ENCODE data around the gene RACGAP1.

Gene RACGAP1

DNA sequence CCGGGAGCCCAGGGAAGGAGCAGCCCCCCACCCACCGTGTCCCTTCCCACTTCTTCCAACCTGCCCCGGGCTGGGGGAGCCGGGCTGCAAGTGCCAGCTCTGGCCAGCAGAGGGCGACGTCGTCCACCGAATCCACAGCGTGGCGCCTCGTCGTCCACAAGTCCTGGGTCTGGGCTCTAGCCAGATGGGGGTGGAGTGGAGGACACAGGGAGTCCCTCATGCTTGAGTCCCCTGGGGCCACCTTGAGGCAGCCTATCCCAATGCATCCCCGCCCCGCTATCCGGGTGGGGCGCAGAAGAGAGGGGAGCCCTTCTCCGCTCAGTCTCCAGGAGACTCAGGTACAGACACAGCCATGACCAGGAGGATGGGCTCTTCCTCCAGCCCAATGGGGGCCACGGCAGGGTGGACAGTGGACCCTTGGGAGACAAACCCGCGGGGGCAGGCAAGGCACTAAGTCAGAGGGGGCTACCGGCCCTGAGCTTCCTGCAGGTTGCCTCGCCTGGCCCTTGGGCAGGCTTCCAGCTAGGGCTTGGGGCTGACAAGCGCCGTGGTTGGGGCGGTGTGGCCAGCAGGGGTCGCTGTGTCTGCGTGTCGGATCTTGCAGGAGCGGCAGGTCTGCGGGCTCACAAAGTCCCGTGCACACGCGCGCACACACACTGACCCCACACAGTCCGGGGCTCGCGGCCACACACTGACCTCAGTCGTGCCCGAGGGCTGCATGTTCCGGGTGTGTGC lies 58.1 kb downstream of the RACGAP1 start:
- peak; percentile 78 for DNase-seq

GRCh38 chr12:49966511-49967041 lies 58.7 kb downstream of the RACGAP1 start:
- DNase-seq, result no peak

GRCh38 chr12:49965836-49966235 lies 59.5 kb downstream of the RACGAP1 start:
- DNase-seq, result no peak

GRCh38 chr12:49964849-49965624 lies 60.3 kb downstream of the RACGAP1 start:
- no peak for DNase-seq

DNA sequence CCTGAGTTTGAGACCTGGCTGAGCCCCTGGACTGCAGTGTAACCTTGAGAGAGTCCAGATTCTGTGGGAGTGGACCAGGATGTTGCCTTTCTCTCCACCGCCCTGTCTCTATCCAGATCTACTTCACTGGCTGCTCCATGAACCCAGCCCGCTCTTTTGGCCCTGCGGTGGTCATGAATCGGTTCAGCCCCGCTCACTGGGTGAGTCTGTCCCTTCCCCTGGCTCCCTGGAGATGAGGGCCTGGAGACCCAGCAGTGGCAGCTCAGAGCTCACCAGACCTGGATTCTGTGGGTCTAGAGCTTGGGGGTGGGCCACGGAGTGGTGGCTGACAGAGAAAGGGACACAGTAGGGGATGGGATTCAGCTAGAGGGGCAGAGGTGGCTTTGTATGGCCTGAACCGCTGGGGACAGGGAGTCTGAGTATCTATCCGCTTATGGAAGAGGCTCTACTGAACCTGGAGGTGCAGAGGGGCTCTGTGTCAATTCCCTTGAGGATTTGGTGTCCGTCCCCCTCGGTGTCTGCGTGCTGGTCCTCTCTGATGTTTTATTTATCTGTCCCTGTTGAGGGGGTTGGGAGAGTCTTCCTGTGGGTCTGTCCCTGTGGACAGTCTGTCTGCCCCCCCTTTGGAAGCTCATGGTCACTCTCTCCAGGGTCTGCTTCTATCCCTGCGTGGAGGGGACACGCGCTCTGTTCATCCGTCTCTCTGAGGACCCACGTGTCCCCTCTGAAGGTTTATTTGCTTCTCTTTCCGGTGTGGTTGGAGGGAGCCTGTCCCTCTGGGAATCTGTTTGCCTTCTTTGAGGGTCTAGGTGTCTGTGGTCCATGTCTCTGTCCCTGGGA lies 61.1 kb downstream of the RACGAP1 start:
- no peak for DNase-seq

DNA sequence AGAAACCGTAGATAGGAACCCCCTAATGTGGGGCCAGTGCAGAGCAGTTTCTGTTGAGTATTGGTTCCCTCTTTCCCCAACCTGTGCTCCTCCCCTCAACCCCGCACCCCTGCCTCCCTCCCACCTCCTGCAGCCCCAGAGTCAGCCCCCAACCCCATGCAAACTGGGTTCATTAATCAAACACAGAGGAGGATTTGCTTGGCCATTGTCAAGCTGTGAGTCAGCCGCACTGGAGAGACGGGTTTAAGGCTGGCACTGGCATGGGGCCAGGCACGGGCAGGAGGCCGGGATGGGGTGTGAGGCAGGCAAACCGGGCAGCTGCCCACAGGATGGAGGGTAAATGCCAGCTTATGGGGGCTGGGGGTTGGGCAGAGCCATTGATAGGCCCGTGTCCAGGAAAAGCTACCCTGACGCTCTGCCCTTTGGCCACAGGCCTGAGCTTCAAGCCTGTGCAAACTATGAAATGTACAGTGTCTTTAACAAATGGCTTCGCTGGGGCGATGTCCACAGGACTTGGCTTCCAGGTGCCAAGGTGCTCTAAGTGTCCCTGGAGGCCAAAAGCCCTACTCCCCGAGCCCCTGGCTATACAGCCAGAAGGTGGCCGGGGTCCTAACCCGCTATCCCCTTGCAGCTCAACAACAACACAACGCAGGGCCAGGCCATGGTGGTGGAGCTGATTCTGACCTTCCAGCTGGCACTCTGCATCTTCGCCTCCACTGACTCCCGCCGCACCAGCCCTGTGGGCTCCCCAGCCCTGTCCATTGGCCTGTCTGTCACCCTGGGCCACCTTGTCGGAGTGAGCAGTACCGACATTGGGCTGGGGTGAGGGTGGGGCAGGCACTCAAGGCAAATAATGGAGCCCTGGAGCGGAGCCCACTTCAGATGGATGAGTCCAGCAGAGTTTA lies 62.2 kb downstream of the RACGAP1 start:
- DNase-seq, result no peak

- no peak for DNase-seq
Measured at GRCh38 chr12:49961993-49962764, 63.1 kb downstream of the RACGAP1 start.

DNA sequence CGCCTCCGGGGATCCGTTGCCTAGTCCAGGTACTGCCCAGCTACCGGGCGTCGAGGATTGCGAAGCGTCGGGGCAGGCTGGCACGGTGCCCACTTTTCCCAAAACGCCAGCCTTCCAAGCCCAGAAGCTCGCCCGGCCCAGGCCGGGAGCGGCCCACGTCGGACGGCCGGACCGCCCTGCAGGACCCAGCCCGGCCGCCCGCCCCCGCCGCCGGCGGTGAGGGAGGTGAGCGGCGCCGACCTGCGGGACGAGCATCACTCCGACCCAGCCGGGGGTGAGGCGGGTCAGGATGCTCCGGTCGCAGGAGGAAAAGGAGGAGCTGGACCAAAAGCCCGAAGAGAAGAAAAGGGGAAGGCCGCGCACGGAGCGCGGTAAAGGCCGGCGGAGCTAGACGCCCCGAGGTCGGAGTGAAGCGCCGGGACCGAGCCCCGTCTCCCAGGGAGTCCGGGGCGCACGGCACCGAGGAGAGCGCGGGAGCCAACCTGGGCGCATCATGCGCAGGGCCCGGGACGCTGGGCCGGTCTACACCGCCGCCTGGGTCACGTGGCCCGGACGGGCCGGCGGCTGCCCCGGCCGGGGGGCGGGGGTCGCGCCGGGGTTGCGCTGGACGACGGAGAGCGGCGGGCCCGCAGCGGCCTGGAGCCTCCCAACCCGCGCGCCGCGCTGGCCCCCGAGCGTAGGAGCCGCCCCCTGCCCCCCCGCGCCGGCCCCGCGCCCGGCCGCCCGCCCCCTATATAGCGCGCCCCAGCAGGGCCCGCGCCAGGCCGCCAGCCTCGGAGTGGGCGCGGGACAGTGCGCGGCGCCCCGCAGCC lies 64.0 kb downstream of the RACGAP1 start, which contains the start of gene AQP5:
Gene AQP5 (plus strand): TSS at position 762 of the 812 bp plus-strand sequence. CDS start 146 bp downstream, outside the sequence.
- DNase-seq, result no peak

DNA sequence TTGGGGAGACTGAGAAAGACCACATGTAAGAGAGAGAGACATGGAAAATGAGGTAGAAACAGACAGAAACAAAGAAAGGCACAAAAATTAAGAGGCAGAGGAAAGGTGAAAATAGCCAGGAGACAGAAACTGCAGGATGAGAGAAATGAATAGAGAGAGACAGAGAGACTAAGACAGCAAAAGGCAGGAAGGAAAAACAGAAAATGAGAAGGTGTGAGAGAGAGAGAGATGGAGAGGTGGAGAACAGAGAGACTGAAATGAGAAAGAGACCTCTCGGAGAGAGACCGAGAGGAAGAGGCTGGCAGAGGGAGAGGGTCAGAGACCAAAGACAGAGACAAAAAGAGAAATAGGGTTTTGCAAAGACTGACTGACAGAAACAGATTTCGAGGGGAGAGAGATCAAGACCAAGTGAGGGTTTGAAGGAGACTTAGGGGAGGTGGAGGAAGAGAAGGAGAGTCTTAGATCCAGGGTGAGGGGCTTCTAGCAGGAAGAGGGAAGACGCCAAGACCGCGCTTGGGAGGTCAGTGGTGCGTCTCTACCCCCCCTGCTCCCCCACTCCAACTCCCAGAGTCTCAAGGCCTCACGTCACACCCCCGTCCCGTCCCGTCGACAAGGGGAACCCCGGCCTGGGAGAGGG lies 64.7 kb downstream of the RACGAP1 start:
- no peak for DNase-seq

GRCh38 chr12:49959685-49960473 lies 65.4 kb downstream of the RACGAP1 start:
- no peak for DNase-seq

DNA sequence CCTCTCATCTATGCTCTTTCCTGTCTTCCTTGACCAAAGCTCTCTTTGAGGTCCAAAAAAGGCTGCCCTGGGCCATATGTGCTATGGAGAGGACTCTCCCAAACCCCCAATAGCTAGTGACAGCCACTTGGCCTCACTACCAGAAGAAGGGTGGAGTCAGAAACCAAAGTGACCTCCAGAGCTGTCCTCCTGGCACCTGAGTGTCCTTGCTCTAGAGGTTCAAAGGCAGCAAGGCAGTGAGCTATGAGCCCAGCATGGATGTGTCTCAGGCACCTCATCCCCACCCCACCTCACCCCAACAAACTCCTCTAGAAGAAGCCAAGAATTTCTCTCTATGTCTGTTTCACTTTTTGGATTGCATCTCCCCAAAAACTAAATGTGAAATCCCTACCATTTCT lies 67.7 kb downstream of the RACGAP1 start:
- no peak for DNase-seq

GRCh38 chr12:49956663-49957569 lies 68.4 kb downstream of the RACGAP1 start:
- no peak for DNase-seq

DNA sequence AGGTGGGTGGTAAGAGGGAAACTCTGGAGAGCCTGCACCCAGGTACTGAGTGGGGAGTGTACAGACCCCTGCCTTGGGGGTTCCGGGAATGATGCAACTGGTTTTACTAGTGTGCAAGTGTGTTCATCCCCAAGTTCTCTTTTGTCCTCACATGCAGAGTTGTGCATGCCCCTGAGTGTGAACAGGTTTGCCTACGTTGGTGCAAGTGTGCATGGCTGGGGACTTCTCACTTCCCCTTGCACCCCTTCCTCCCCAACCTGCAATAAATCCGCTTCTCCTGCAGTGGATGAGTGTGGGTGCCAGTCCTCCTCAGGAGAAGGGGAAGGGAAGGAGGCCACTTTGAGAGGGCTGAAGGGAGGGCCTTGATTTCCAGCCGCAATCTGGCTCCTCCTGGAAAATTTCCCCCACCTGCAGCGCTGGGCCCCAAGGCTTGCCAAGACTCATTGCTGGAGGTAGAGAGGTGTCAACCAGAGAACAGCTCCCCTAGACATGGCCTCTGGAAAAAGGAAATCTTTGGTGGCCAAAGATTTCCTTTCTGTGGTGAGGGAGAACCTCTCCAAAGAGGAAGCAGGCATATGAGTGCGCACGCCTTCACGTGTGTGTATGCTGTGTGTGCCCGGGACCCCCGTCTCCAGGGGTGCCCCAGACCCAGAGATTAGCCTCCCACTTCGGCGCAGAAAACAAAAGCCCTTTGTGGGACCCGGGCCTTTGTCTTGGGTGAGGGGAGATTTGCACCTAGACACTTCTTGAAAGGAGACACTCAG lies 69.2 kb downstream of the RACGAP1 start:
- DNase-seq, result no peak

GRCh38 chr12:49954863-49955830 lies 70.1 kb downstream of the RACGAP1 start:
- DNase-seq, result no peak
